Panc1 (cell line): ENCODE data around the gene CCDC187. TPM values are rescaled to one million over a fixed set of nuclear protein-coding genes. Genes with fewer than 3 reads are reported as not detected.

ENCODE experiments used
- ATAC-seq: fragments of 200-7000 bp; cut with Tn5 transposase; 2 replicates; pipeline ENCODE4 v1.9.1; 2020; ENCODE audit warnings: mild to moderate bottlenecking, moderate library complexity
- BruUV-seq: library from RNA; stranded (reverse); fragments of 400-500 nt; replicated peaks from 2 replicates; lab custom pipeline; 2021; lab: Mats Ljungman, UMichigan
- CTCF ChIA-PET: fragments of 300-600 bp; sonication (Branson Sonifier 250); formaldehyde crosslinking; loops from one replicate; lab custom pipeline; 2022; ENCODE audit warnings: antibody characterized with exemption; lab: Charles Lee
- POLR2A ChIA-PET: fragments of 300-600 bp; sonication (Branson Sonifier 250); formaldehyde crosslinking; loops from one replicate; lab custom pipeline; 2022; ENCODE audit warnings: antibody characterized with exemption; lab: Charles Lee
- DNase-seq: peaks from one replicate; pipeline ENCODE4 v3.0.0-alpha.2; 2010; ENCODE audit warnings: low read depth, low spot score
- H3K27ac ChIP-seq: 2 replicates; pipeline ENCODE4 v1.5.1; 2011; ENCODE audit warnings: mild to moderate bottlenecking, low read length, inconsistent platforms
- H3K27me3 ChIP-seq: fragments of 200-500 bp; sonication (Bioruptor generic); 2 replicates; pipeline ENCODE4 v1.6.0; 2014; ENCODE audit warnings: low read length, inconsistent platforms; ENCODE audit not compliant: control insufficient read depth, insufficient read depth
- H3K36me3 ChIP-seq: fragments of 200-500 bp; sonication (Bioruptor generic); 2 replicates; pipeline ENCODE4 v1.5.1; 2014; ENCODE audit warnings: inconsistent platforms, mild to moderate bottlenecking, low read length, moderate library complexity; ENCODE audit not compliant: control insufficient read depth, insufficient read depth
- H3K4me1 ChIP-seq: 2 replicates; pipeline ENCODE4 v1.5.1; 2011; ENCODE audit warnings: inconsistent platforms, mild to moderate bottlenecking, low read length, moderate library complexity; ENCODE audit not compliant: control insufficient read depth, insufficient read depth
- H3K4me3 ChIP-seq, 2 experiments: 2 replicates each; pipeline ENCODE4 v1.5.1; 2011 to 2012; ENCODE audit warnings: low read depth in 2 of 2, low read length in 2 of 2, mild to moderate bottlenecking in 2 of 2, inconsistent platforms in 1 of 2, moderate library complexity in 1 of 2
- H3K9me3 ChIP-seq: fragments of 200-500 bp; sonication (Bioruptor generic); 2 replicates; pipeline ENCODE4 v1.5.1; 2014; ENCODE audit warnings: low read depth, mild to moderate bottlenecking, inconsistent platforms, low read length, moderate library complexity; ENCODE audit not compliant: control insufficient read depth, insufficient read depth
- POLR2AphosphoS5 ChIP-seq: IDR thresholded peaks from 2 replicates; pipeline ENCODE4 v1.6.1; 2012; ENCODE audit warnings: mild to moderate bottlenecking, low read depth, low read length, moderate library complexity
- SIN3A ChIP-seq: IDR thresholded peaks from 2 replicates; pipeline ENCODE4 v1.6.1; 2012; ENCODE audit warnings: low read depth, mild to moderate bottlenecking, low read length, moderate library complexity, borderline replicate concordance; ENCODE audit not compliant: insufficient read depth
- TCF7L2 ChIP-seq: IDR thresholded peaks from 2 replicates; pipeline ENCODE4 v1.6.1; 2011; ENCODE audit warnings: mild to moderate bottlenecking, low read depth, low read length, inconsistent platforms
- in situ Hi-C: cut with HindIII; loops from 2 replicates; pipeline ENCODE4 v1.10.0; 2016; ENCODE audit warnings: low sequenced_read_pairs, low pct_unique_long_range_greater_than_20kb
- intact Hi-C: fragments of 100-400 bp; cut with micrococcal nuclease; formaldehyde crosslinking; loops from one replicate; pipeline ENCODE4 v1.10.0; 2022; ENCODE audit not compliant: unreplicated experiment
- total RNA-seq: library from RNA; stranded (reverse); gene quantifications from one replicate; pipeline ENCODE4 v1.2.1, GENCODE V29; 2021; ENCODE audit not compliant: unreplicated experiment
- TF ChIP-seq, protein P1 (sequence below), 2 experiments: IDR thresholded peaks; 2 replicates each; pipeline ENCODE4 v1.6.1; 2011 to 2012; ENCODE audit warnings: low read depth in 2 of 2, control low read depth in 1 of 2, low read length in 1 of 2, mild to moderate bottlenecking in 1 of 2, moderate library complexity in 1 of 2; ENCODE audit not compliant: insufficient read depth in 1 of 2
- TF ChIP-seq, protein P2 (sequence below): fragments of 450-650 bp; IDR thresholded peaks from 2 replicates; pipeline ENCODE4 v1.5.1; 2017; ENCODE audit warnings: mild to moderate bottlenecking

The CCDC187 gene
- total RNA-seq, 1 experiment from 2014 or later = not detected

DNA sequence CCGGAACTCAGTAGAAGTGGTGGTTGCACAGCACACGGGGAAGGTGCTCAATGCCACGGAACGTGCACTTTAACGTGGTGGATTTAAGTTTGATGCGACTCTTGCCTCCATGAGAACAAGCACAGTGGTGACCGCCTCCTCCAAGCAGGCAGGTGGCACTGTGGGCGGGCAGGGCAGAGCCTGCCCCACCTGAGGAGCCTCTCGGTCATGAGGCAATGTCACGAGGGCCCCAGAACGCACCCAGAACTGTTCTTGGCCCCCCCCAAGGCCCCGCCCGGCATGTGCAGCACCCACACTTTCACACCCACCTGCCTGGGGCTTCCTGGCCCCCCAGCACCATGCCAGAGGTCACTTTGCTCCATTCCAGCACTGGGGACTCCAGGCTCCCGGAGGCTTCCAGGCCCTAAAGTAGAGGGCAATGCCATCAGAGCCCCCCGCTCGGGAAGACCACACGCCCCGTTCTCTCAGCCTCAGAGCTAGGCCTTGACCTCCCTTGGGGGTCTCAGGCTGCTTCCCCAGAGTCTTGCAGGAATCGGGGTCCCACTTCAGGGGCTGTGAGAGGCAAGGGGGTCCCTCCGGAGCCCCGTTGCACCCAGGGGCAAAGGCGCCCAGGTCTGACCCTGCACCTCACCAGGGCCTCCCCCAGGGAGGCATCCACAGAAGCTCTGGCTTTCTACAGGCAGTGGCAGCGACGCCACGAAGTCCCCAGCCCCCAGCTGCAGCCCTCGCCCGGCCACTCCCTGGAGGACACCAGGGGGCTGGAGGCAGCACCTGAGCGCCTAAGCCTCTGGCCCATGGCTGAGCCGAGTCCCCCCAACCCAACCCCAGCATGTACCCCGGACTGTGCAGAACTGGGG is 14.0 kb downstream of the CCDC187 start:
- intact Hi-C loops (no loop called here), in situ Hi-C loops (no loop called here)
- Histone ChIP-seq H3K4me1 (no peaks in the 10 kb centered on the region), H3K4me3 (no peak overlapping the region), H3K36me3 (no peaks in the 10 kb centered on the region), H3K9me3 (no peaks in the 10 kb centered on the region), H3K27me3 (no peaks in the 10 kb centered on the region), H3K27ac (no peak overlapping the region)
- TF ChIP-seq, protein P1, sequence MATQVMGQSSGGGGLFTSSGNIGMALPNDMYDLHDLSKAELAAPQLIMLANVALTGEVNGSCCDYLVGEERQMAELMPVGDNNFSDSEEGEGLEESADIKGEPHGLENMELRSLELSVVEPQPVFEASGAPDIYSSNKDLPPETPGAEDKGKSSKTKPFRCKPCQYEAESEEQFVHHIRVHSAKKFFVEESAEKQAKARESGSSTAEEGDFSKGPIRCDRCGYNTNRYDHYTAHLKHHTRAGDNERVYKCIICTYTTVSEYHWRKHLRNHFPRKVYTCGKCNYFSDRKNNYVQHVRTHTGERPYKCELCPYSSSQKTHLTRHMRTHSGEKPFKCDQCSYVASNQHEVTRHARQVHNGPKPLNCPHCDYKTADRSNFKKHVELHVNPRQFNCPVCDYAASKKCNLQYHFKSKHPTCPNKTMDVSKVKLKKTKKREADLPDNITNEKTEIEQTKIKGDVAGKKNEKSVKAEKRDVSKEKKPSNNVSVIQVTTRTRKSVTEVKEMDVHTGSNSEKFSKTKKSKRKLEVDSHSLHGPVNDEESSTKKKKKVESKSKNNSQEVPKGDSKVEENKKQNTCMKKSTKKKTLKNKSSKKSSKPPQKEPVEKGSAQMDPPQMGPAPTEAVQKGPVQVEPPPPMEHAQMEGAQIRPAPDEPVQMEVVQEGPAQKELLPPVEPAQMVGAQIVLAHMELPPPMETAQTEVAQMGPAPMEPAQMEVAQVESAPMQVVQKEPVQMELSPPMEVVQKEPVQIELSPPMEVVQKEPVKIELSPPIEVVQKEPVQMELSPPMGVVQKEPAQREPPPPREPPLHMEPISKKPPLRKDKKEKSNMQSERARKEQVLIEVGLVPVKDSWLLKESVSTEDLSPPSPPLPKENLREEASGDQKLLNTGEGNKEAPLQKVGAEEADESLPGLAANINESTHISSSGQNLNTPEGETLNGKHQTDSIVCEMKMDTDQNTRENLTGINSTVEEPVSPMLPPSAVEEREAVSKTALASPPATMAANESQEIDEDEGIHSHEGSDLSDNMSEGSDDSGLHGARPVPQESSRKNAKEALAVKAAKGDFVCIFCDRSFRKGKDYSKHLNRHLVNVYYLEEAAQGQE (IDR thresholded peaks at IDR 0.05; ENCODE audit: insufficient read depth in 1 of 2, low read depth in 2 of 2, low read length in 1 of 2) = no peak
- TF ChIP-seq SIN3A = no peak
- TF ChIP-seq POLR2AphosphoS5 = no peak
- TF ChIP-seq, protein P2, sequence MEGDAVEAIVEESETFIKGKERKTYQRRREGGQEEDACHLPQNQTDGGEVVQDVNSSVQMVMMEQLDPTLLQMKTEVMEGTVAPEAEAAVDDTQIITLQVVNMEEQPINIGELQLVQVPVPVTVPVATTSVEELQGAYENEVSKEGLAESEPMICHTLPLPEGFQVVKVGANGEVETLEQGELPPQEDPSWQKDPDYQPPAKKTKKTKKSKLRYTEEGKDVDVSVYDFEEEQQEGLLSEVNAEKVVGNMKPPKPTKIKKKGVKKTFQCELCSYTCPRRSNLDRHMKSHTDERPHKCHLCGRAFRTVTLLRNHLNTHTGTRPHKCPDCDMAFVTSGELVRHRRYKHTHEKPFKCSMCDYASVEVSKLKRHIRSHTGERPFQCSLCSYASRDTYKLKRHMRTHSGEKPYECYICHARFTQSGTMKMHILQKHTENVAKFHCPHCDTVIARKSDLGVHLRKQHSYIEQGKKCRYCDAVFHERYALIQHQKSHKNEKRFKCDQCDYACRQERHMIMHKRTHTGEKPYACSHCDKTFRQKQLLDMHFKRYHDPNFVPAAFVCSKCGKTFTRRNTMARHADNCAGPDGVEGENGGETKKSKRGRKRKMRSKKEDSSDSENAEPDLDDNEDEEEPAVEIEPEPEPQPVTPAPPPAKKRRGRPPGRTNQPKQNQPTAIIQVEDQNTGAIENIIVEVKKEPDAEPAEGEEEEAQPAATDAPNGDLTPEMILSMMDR = no peak; the same call in 1 of the 2 replicates
- DNase-seq = no peak
- no TSS peak for BruUV-seq
- POLR2A ChIA-PET = no interaction called here
- CTCF ChIA-PET = no interaction called here
- peak; percentile 68 for ATAC-seq

DNA sequence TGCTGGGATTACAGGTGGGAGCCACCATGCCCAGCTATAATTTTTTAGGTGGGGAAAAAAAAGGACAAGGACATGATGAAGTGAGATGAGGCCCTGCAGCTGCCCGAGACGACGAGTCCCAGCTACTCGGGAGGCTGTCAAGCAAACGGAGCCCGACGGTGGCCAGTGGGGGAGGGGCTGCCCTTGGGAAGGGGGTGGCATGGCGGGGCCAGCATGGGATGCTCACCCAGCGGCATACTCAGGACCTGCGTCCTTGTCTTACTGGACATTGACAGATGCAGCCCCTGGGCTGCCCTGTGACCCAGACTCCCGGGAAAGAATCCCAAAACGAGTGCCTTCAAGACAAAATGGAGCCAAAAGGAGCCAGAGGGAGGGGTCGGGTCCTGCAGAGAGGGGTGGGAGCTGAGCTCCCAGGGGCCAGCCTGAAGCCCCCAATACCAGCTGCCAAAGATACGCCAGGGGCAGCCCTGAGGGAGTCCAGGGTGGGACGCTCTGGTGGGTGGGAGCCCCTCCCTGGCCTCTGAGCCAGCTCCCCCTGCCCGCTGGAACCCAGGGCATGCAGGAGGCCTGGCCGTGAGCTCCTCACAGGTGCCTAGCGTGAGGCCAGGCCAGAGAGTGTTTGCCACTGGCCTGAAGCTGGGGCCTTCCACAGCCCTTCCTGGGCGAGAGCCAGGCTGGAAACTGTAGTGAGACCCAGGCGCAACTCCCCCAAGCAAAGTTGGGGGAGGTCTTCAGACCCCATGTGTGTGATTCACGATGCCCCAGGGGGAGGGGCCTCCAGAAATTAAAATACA is 15.7 kb downstream of the CCDC187 start:
- ChIA-PET CTCF (no interaction called here), POLR2A (no interaction called here)
- H3K4me1 ChIP-seq = peaks cover 3% of the 10 kb centered on the region; the same call in 1 of the 2 replicates
- TF ChIP-seq TCF7L2 = no peak
- TF ChIP-seq, protein P1 (IDR thresholded peaks at IDR 0.05; ENCODE audit: insufficient read depth in 1 of 2, low read depth in 2 of 2, low read length in 1 of 2) = no peak
- TF ChIP-seq SIN3A = no peak
- TF ChIP-seq, protein P2 = no peak
- TF ChIP-seq POLR2AphosphoS5 = no peak
- ATAC-seq (no peak), DNase-seq (no peak)
- intact Hi-C loops (no loop called here), in situ Hi-C loops (no loop called here)
- no peaks in the 10 kb centered on the region for H3K9me3 ChIP-seq
- no peak overlapping the region for H3K27ac ChIP-seq
- H3K27me3 ChIP-seq = no peaks in the 10 kb centered on the region
- BruUV-seq = no TSS peak
- no peaks in the 10 kb centered on the region for H3K36me3 ChIP-seq
- H3K4me3 ChIP-seq = no peak overlapping the region
